ENCODE results near the gene CALCB. TPM values are rescaled to one million over a fixed set of nuclear protein-coding genes. Genes with fewer than 3 reads are reported as not detected.

Gene CALCB
- total RNA-seq, 4 donors from 2014 or later: 0.34 to 0.44 (median 0.38) TPM; not detected in 1

- TF ChIP-seq CTCF (IDR thresholded peaks at IDR 0.05; ENCODE audit: low read depth): no peak
Measured at GRCh38 chr11:15127341-15127740, 53.9 kb downstream of the CALCB start.

Other genes starting within 250 kb of the CALCB start
- 10 to 100 TPM in 2 of 4 donors, 1 to 10 TPM in 2; 5.8 to 17.3 (median 9.7) TPM for gene CYP2R1, start 181.4 kb upstream of the CALCB start, total RNA-seq
- not detected for gene CALCA, start 101.2 kb upstream of the CALCB start, total RNA-seq
- not detected for gene INSC, start 41.3 kb downstream of the CALCB start, total RNA-seq

Data from subcutaneous adipose tissue (tissue), 4 donors.